ENCODE results near the gene MSI2.

MSI2 gene

DNA sequence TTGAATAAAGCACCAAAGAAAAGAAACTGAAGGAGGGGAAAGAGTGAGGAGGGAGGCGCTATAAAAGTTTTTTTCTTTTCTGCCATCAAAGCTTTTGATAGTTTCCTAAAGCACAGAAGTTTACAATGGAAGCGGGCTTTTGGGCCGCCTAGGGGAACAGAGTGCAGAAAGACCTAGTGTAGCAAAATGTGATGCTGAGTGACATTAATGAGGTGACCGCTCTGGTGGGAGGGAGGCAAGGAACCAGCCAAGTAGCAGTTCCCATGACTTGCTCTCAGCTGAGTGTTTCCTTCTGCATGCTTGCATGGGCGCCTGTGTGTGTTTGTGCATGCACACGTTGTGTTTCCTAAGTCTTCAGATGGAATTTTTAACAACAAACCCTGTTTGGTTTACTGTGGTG, 15.5 kb downstream of the MSI2 start:
- no peak for DNase-seq

DNA sequence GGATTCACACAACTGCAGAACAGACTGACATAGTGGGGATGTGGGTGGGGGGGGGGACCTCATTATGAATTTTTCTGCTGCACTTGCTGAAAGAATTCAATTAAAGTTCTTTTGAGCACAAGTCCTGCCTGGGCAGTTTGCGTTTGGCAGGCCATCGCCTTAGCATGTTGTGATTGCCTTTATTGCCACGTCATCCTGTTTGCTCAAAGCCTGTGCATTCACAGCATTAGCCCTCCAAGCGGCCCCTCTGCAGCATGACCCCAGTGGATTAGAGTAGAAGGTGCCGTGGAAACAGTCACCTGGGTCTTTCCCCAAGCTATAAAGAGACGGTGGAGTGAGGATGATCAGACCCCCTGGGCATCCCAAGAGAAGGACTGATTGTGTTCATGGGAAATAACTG, 17.2 kb downstream of the MSI2 start:
- DNase-seq, result no peak

GRCh38 chr17:57274162-57274561, 17.8 kb downstream of the MSI2 start:
- DNase-seq, result no peak

- DNase-seq, result no peak
Observed at GRCh38 chr17:57275071-57275764, 18.9 kb downstream of the MSI2 start.

- no peak for DNase-seq
Observed at GRCh38 chr17:57276621-57277020, 20.3 kb downstream of the MSI2 start.

- no peak for DNase-seq
Observed at GRCh38 chr17:57277923-57278604, 21.7 kb downstream of the MSI2 start.

DNA sequence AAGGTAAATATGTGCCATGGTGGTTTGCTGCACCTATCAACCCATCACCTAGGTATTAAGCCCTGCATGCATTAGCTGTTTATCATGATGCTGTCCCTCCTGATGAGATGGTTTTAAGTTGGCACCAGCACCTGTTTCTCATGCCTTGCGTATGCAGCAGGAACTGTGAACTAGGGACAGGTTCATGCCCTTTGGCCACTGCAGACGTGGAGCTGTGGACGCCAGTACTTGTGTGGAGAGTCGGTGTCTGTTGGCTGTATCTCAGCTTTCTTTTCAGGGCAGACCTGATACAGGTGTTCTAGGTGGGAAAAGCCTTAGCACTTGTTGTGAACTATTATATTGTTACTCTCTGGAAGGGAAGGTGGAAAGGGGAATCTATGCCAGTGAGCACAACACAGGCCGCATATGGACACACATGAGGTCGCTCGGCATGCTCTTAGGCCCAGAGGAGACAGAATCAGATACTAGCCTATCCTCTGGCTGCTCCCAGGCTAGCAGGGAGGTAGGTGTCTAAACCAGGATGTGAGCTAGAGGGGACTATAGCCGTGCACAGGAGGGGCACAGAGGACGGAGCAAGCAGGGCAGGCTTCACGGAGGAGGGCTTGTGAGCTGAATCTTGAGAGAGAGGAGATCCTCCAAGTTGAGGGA, 22.5 kb downstream of the MSI2 start:
- no peak for DNase-seq

DNA sequence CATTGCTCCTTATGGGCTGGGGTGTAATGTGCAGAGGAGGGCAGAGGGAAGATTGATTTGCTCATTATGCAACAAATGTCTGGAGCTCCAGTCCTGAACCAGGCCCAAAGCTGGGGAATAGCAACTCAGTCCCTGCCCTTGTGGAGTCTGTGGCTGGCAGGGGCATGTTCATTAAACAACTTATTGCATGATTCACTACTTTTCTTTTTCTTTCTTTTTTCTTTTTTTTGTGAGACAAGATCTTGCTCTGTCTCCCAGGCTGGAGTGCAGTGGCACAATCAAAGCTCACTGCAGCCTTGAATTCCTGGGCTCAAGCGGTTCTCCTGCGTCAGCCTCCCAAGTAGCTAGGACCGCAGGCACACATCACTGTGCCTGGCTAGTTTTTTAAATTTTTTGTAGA, 23.1 kb downstream of the MSI2 start:
- DNase-seq, result no peak

DNA sequence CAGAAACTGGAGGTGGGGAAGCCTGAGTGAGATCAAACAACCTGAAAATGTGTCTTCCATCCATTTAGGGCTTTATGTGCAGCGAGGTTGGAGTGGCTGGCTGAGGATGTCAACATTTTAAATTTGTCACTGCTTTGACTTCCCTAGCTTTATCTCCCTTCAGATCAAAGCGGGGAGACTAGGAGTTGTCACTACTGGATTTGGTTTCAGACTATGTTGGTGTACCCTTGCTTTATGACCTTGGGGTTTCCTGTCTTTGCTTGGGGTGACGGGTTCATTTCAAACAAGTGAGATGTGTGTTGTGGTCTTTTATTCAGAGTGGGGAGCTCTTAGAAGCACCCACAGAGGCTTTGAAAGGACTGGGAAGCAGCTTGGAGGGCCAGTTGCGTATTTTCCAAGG, 25.6 kb downstream of the MSI2 start:
- DNase-seq, result no peak

DNA sequence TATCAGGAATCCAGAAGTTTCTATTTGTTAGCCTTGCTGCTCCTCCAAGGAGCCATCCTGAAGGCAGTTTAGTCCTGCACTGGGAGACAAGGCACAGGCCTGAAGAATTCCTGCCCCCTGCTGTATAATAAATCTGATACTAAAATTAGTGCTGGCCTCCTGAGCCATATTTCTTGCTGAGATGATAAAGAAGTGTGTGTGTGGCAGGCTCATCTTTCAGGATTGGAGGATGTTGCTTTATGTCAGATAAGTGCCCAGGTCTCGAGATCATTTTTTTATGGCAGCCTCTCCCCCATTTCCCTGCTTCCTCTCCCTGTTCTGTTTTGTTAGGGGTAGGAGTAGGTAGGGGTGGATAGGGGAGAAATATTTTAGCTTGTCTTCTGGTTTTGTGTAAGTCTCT, 26.0 kb downstream of the MSI2 start:
- DNase-seq, result no peak

- no peak for DNase-seq
Observed at GRCh38 chr17:57283203-57283971, 27.1 kb downstream of the MSI2 start.

- DNase-seq, result no peak
Observed at GRCh38 chr17:57284583-57284982, 28.3 kb downstream of the MSI2 start.

- DNase-seq, result no peak
Observed at GRCh38 chr17:57284984-57285646, 28.8 kb downstream of the MSI2 start.

GRCh38 chr17:57285701-57286100, 29.4 kb downstream of the MSI2 start:
- no peak for DNase-seq

GRCh38 chr17:57286399-57287105, 30.2 kb downstream of the MSI2 start:
- DNase-seq, result no peak

DNA sequence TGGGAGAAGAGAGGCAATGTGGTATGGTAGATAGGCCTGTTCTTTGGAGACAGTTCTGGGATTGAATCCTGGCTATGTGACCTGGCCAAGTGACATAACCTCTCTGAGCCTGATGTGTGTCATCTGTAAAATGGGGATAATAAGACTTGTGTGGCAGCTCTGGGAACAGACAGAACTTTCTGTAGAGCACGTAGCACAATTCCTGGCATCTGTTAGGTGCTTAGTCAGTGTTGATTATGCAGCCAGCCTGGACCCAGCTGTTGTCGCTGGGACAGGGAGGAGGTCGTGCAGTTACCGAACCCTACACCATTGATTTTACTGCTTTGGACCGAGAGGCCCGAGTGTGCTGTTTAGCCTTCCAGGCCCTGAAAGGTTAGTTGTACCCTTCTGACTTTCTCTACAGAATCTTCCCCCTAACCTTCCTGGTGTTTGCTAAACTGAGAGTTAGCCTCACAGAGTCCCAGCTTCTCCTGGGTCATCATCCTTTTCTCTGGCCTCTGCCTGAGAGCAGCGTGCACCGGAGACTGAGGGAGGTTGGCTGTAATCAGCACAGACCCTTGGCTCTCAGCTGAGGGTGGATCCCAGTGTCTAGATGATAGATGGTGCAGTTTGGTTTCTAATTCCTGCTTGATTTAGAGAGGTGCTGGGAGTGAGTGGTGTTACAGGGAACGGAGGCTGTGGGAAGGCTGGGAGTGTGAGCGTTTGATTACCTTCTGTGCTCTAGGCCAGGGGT, 31.9 kb downstream of the MSI2 start:
- DNase-seq, result no peak

DNA sequence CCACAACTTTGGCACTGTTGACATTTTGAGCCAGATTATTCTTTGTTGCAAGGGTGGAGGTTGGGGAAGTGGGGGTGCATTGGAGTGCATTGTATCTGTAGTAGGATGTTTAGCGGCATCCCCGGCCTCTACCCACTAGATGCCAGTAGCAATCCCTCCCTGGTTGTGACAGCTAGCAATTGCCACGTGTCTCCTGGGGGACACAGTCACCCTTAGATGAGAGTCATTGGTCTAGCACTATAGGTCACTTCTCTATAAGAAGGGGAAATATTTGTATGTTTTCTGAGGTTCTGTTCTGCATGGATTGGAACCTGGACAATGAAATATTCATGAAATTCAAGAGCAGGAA, 32.4 kb downstream of the MSI2 start:
- DNase-seq, result no peak

GRCh38 chr17:57289130-57289529, 32.8 kb downstream of the MSI2 start:
- DNase-seq, result no peak

DNA sequence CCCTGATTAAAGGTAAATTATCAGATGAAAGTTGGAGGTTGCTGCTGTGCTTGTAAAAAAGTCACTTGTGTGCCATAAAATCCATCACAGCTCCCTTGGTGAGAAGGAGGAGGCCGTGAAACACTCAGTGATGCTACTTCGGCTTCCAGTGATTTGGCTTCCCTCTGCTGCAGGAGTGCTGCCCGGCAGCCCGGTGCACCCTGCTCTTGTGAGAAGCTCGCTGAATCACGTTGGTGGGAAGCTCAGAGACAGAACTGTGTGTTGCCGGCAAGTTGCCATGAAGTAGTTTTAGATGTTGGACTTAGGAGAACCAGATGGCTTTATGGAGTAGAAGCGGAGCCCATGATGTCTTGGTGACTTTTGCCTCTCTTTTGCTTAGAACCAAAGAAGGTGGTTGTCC, 33.3 kb downstream of the MSI2 start:
- DNase-seq, result no peak

DNA sequence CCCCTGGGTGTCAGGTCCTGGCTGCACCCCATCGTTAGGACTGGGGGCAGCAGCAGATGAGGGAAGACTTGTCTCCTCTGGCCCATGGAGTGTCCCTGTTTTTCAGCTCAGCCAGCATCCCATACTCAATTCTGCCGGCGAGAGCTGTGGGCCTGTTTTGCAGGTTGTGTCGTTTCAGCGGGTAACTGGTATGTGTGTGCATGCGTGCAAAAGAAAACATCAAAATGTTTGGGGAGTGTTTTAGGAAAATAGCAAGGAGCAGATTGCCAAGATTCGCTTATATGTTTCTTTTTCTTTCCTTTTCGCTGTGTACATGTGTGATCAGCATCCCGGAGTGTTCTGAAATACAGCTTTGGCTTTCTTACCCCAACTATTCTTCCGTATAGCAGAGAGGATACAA, 34.7 kb downstream of the MSI2 start:
- no peak for DNase-seq

GRCh38 chr17:57292091-57292490, 35.8 kb downstream of the MSI2 start:
- DNase-seq, result no peak

DNA sequence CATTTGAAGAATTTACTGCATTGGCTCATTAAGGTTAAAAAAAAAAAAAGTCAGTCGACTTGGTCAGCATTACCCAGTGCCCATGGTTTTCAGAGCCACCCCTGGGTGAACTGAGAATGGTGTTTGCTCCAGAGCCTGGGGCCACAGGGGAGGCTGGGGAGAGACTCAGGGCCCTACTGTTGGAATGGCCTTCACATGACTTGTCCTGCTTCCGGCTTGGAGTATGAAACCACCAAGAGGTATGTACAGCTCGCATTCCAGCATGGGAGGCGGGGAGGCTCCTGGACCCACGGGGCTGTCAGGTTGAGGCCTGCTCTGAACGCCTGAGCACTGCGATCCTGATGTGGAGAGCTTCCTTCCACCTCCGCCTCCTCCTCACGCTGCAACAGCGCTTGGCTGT, 36.8 kb downstream of the MSI2 start:
- DNase-seq, result no peak
